NCI-H128 (cell line): Measurements from ENCODE around the gene PROKR1.
"Not testable (repeated sequence)": the region's sequence is repeated elsewhere in the genome, so short reads cannot be mapped to it uniquely, and the experiment has no call there.

Source experiments
- DNase-seq: peaks from one replicate; lab custom pipeline; 2025; ENCODE audit not compliant: unreplicated experiment; lab: John Stamatoyannopoulos, UW

PROKR1 gene

GRCh38 chr2:68653538-68653982, 10.2 kb downstream of the PROKR1 start:
- no peak for DNase-seq

- no peak for DNase-seq
These were observed 14.9 kb downstream of the PROKR1 start for GRCh38 chr2:68658266-68658665.

- no peak for DNase-seq
These were observed 15.7 kb downstream of the PROKR1 start for GRCh38 chr2:68659081-68659480.

- DNase-seq: no peak
These were observed 17.3 kb downstream of the PROKR1 start for GRCh38 chr2:68660658-68661057.

- no peak for DNase-seq
These were observed 19.1 kb downstream of the PROKR1 start for GRCh38 chr2:68662466-68662865.

- no peak for DNase-seq
These were observed 20.2 kb downstream of the PROKR1 start for GRCh38 chr2:68663371-68664156.

GRCh38 chr2:68667371-68667770, 24.0 kb downstream of the PROKR1 start:
- no peak for DNase-seq

- no peak for DNase-seq
These were observed 26.3 kb downstream of the PROKR1 start for GRCh38 chr2:68669651-68670050.

- no peak for DNase-seq
These were observed 28.6 kb downstream of the PROKR1 start for GRCh38 chr2:68671961-68672360.

- DNase-seq: no peak
These were observed 30.3 kb downstream of the PROKR1 start for GRCh38 chr2:68673631-68674030.

GRCh38 chr2:68675470-68675869, 32.1 kb downstream of the PROKR1 start:
- no peak for DNase-seq

GRCh38 chr2:68677837-68678236, 34.5 kb downstream of the PROKR1 start:
- DNase-seq: not testable (repeated sequence)

GRCh38 chr2:68679166-68679916, 36.0 kb downstream of the PROKR1 start:
- not testable (repeated sequence) for DNase-seq

GRCh38 chr2:68679917-68680267, 36.5 kb downstream of the PROKR1 start:
- not testable (repeated sequence) for DNase-seq

GRCh38 chr2:68684197-68684596, 40.8 kb downstream of the PROKR1 start:
- DNase-seq: no peak

GRCh38 chr2:68686178-68686577, 42.8 kb downstream of the PROKR1 start:
- no peak for DNase-seq

- no peak for DNase-seq
These were observed 43.6 kb downstream of the PROKR1 start for GRCh38 chr2:68687018-68687417.

- DNase-seq: no peak
These were observed 46.5 kb downstream of the PROKR1 start for GRCh38 chr2:68689553-68690537.

GRCh38 chr2:68690851-68691250, 47.5 kb downstream of the PROKR1 start:
- no peak for DNase-seq

- DNase-seq: no peak
These were observed 49.1 kb downstream of the PROKR1 start for GRCh38 chr2:68692511-68692910.

- DNase-seq: no peak
These were observed 50.6 kb downstream of the PROKR1 start for GRCh38 chr2:68693951-68694350.
